AG08396 (cell line): ENCODE measurements around the gene KCNQ5.
"Not testable (repeated sequence)": the region's sequence is repeated elsewhere in the genome, so short reads cannot be mapped to it uniquely, and the experiment has no call there.

Experiments
- DNase-seq: peaks from one replicate; pipeline ENCODE4 v3.0.0; 2012; ENCODE audit warnings: low spot score, mixed read lengths

KCNQ5 gene

DNA sequence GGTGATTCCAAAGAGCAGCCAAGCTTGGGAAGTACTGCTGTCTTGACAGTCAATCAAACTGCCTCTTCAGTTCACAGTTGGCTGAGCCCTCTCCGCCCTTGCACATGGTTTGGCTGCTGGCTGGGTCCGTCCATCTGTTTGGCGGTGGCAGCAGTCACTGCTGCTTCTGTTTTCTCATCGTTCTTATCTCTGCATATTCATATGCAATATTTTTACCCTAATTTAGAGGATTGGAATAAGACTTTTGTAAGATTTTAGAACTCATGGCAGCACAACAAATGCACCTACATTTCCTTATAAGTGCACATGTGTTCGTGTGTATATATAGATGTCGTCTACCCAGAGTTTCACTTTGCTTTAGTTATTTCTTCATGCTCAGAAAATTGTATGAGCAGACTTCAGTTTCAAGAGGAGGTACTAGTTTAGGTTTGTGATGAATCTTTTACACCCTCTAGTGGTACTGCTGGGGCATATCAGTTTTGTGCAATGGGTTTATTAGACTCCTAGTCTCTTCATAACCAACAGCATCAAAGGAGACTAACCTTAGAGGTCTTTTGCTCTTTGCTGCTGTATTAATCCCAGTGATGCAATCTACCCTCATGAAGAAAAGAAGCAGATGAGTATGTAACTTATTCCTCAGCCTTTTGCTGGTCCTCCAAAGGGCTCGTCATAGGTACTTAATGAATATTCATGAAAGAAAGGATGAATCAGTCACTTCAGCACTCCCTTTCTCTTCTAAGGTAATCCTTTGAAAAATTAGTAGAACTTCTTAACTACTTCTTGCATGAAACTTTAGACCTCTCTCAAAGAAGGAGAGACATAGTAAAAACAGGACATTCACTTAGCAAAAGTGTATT is 559.1 kb downstream of the KCNQ5 start:
- DNase-seq = peak; percentile 62

DNA sequence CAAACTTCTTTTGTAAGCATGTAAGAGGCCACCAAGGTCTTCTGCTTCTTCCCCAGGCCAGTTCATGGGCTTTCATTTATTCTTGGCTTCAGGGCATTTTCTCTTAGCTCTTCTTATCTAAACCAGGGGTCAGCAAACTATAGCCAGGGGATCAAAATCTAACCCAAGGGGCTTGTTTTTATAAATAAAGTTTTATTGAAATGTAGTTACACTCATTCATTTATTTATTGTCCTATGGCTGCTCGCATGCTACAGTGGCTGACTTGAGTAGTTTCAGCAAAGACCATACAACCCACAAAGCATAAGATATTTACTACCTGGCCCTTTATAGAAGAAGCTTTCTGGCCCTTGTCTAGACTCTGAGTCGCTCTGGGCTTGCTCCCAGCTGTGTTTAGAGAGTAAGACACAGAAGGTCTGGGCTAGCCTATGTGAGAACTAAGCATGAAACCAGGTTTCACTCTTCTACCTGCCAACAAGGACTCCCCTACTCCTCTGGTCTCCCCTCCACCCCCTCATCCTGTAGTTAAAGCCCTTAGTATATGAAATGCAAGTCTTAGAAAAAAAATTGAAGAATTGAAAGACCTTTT is 560.2 kb downstream of the KCNQ5 start:
- no peak for DNase-seq

DNA sequence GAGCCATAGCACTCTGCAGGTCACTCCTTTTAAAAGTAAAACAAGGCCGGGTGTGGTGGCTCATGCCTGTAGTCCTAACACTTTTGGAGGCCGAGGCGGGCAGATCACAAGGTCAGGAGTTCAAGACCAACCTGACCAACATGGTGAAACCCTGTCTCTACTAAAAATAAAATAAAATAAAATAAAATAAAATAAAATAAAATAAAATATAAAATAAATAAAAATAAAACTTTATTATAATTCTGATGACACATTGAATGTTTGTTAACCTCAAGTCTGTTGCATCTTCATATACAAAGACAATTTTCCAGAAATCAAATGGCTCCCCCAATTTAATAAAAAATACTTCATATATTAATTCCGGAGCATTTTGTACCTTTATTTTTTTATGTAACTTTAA is 571.4 kb downstream of the KCNQ5 start:
- DNase-seq = not testable (repeated sequence)

DNA sequence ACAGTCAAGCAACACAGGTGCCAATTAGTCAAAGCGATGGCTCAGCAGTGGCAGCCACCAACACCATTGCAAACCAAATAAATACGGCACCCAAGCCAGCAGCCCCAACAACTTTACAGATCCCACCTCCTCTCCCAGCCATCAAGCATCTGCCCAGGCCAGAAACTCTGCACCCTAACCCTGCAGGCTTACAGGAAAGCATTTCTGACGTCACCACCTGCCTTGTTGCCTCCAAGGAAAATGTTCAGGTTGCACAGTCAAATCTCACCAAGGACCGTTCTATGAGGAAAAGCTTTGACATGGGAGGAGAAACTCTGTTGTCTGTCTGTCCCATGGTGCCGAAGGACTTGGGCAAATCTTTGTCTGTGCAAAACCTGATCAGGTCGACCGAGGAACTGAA is 572.9 kb downstream of the KCNQ5 start:
- no peak for DNase-seq

- DNase-seq = no peak
Observed at GRCh38 chr6:73200247-73200646, 578.4 kb downstream of the KCNQ5 start.

DNA sequence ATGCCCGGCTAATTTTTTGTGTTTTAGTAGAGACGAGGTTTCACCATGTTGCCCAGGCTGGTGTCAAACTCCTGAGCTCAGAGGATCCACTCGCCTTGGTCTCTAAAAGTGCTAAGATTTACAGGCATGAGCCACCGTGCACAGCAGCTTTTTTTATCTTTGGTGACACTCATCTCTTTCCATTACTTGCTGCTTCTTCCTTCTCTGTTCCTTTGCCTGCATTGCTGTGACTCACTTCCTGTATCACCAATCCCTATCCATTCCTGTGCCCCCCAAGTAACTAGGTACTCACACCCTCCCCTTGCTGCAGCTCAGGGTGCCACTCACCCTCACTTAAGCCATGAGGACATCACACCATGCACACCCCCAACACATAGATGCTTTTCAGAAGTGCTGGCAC is 578.9 kb downstream of the KCNQ5 start:
- DNase-seq = no peak

DNA sequence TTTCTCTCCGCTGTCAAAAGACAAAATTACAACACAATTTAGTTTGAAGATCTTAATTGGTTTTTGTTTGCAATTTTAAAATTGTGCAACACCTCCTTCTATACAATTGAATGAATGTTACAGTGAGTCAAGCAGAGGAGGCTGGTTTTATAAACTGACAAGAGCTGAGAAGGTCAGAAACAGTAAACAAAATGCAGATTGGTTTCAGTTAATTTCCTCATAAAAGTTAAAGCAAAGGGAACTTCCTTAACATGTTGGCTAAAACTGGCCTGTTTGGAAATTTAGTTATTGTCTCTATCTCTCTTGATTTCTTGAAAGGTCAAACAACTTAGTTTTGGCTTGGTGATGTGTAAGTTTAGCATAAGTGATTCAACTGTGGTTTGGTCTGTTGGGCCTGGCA is 581.2 kb downstream of the KCNQ5 start:
- DNase-seq = peak; percentile 27

DNA sequence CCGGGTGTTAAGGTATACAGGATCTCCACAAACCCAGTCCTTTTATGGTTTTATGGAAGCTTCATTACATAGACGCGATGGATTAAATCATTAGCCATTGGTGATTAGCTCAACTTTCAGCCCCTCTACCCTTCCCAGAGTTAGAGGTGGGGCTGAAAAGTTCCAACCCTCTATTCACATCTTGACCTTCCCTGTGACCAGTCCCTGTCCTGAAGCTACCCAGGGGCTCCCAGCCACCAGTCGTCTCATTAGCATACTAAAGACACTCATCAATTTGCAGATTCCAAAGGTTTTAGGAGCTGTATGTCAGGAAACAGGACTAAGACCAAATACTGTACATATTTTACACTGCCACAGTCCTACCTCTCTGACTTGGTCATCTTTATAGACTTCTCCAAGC is 582.4 kb downstream of the KCNQ5 start:
- no peak for DNase-seq

DNA sequence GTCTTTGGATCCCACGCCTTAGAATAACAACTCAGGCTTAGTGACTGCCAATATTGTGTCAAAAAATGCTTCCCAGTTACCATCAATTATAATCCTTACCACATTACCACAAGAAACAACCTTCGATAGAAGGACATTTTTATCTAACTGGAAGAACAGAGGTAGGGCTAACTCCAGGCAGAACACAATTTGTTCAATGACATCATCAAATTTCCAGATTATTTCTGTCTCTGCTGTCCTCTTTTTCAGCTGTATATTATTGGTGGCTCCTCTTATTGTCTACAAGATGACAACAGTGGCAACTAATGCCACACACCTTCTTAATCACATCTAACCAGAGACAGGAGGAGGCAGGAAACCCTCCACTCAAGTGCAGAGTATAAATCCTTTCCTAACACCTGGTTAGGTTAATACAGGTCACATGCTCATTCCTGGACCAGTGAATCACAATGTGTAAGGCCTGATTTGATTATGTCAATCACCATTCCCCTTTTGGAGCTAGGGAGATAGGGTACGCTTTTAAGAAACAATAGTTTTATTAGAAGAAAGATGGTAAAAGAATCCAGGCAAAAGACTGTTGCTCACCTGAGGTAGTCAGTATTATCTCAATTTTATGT is 585.5 kb downstream of the KCNQ5 start:
- no peak for DNase-seq

DNA sequence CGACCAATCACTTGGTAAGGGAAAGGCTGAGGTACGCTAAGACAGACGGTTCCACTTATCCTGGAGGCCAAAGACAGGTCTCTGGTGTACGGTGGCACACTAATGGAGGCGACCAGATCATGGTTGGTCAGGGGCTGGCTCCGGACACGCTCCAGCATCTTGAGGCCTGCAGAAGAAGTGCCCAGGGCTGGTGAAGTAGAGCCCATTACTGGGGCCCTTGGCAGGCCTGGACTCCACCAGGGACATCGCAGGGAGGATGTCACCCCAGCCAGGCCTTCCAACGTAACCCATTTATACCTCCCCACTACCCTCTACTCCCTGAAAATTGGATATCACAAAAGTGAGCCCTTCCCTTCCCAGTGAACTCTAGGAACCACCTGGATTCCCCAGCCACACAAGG is 587.3 kb downstream of the KCNQ5 start:
- DNase-seq = no peak

- DNase-seq = no peak
Observed at GRCh38 chr6:73216859-73217258, 595.0 kb downstream of the KCNQ5 start.

DNA sequence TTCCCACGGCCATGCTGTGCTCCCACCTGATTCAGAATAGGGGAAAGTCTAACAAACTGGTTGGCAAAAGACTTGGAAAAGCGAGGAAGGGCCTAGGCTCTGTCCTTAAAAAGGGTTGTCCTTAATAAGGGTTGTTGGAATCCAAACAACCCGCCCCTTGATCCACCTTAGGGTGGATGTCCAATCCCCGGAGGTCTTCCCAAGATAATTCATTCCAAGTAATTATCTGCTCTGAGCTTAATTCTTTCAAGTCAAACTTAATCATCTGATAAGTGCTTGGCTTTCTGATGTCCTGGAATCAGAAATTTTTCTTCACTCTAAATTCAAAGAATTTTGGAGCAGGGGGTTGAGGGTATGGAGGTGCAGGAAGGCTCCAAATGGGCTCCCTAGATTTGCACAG is 603.5 kb downstream of the KCNQ5 start, which contains the start of gene KHDC1L:
KHDC1L (minus strand) TSS at position 101 of the 400 bp plus-strand sequence; CDS start at position 13, 88 bp downstream.
- DNase-seq = no peak

DNA sequence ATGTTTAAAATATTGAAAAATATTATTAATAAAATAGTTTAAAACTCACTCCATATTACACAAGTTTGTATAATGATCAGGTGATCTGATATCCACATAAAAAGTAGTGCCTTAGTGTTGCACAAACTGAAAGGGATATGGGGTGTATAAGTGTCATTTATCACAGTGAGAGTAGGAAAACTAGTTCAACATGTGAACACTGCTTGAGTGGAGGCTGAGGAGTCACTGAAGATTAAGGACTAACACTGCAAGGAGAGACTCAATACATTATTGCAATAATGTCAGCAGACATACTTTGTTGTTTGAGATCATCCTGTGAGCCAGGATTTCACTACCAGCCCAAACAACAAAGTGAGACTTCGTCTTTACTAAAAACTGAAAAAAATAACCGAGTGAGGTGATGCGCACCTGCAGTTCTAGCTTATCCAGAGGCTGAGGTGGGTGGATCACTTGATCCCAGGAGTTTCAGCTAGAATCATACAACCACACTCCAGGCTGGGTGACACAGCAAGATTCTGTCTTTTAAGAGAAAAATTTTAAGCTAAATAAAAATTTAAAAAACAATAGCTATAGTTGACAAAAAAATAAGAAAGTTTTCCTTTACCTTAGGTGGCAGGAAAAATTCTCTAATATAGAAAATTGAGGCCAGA is 605.9 kb downstream of the KCNQ5 start:
- DNase-seq = no peak

DNA sequence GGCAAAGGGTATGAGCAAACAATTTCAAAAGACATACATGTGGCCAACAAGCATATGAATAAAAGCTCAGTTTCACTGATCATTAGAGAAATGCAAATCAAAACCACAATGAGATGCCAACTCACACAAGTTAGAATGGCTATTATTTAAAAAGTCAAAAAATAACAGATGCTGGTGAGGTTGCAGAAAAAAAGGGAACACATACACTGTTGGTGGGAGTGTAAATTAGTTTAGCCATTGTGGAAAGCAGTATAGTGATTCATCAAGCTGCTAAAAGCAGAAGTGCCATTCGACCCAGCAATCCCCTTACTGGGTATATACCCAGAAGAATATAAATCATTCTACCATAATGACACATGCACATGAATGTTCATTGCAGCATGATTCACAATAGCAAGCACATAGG is 610.1 kb downstream of the KCNQ5 start:
- DNase-seq = no peak

DNA sequence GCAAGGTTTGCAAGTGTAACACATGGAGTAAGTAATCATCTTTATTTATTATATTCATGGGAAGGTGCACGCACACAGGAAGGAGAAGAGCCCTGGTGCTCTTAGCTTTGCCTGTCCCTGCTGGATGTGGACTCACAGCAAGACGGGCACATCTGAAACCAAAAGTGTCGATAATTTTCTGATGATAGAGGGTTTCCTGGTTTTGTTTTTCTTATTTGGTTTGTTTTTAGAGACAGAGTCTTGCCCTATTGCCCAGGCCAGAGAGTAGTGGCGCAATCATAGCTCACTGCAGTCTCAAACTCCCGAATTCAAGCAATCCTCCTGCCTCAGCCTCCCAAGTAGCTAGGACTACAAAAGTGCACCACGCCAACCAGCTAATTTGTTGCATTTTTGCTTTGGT is 611.2 kb downstream of the KCNQ5 start:
- no peak for DNase-seq

GRCh38 chr6:73233971-73234370 is 612.1 kb downstream of the KCNQ5 start:
- not testable (repeated sequence) for DNase-seq

DNA sequence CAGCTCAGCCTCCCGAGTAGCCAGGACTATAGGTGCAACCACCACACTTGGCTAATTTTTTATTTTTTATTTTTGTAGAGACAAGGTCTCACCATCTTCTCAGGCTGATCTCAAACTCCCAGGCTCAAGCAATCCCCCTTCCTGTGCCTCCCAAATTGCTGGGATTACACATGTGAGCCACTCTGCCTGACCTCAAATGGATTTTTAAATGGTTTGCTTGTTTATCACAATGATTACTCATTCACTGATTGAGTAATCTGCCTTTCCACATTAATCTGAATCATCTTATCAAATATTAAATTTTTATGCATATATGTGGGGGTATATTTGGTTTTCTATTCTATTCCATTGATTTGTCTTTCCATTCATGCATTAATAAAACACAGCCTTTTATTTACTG is 612.9 kb downstream of the KCNQ5 start:
- DNase-seq = peak; percentile 37

- DNase-seq = peak; percentile 74
Observed at GRCh38 chr6:73236144-73236750, 614.4 kb downstream of the KCNQ5 start.

DNA sequence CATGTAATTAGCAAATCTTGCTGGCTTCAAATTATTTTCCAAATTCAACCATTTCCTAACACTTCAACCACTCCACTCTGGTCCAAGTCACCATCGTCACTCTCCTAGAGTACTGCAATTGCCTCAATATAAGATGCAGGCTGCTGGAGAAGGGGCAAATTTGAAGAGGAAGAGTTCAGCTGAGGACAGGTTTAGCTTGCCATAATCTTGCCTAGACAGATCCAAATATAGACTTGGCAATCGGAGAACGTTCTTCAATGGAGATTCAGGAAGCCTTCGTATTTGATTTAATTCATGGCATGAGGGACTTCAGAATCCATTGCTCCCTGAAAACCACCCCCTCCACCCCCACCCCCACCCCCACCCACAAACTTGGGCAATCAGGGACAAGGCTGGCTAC is 618.9 kb downstream of the KCNQ5 start:
- DNase-seq = no peak

GRCh38 chr6:73242001-73242400 is 620.1 kb downstream of the KCNQ5 start:
- DNase-seq = no peak
